ENCODE results near the gene CCDC51.

GRCh38 chr3:48434591-48435222 is 5.2 kb downstream of the CCDC51 start:
- TF ChIP-seq CTCF (conservative IDR thresholded peaks at IDR 0.05; ENCODE audit: low read depth, low read length) (no peak), EZH2 (IDR thresholded peaks at IDR 0.05; ENCODE audit: low read length, unreplicated experiment) (no peak)
